ENCODE measurements around the gene PPP4R3B. TPM values are rescaled to one million over a fixed set of nuclear protein-coding genes. Genes with fewer than 3 reads are reported as not detected.

PPP4R3B gene
- 30.3 to 35.3 TPM (median 32.1 TPM) in 5 replicates for total RNA-seq (2022; extraction: Qiagen RNA extraction)

GRCh38 chr2:55617175-55618024, at the start of gene PPP4R3B:
Gene PPP4R3B (minus strand): TSS chr2:55617622. CDS start chr2:55617285, 337 bp downstream.

Other genes starting within 250 kb of the PPP4R3B start
- 17.7 to 26.0 TPM (median 24.1 TPM) in 5 replicates for gene CCDC88A, start 197.8 kb downstream of the PPP4R3B start, total RNA-seq (2022; extraction: Qiagen RNA extraction)
- gene CFAP36, start 97.9 kb downstream of the PPP4R3B start, total RNA-seq (2022; extraction: Qiagen RNA extraction), result 47.8 to 52.3 TPM (median 48.8 TPM) in 5 replicates
- gene PNPT1, start 76.2 kb upstream of the PPP4R3B start, total RNA-seq (2022; extraction: Qiagen RNA extraction), result 30.0 to 48.1 TPM (median 34.1 TPM) in 5 replicates